ES-I3 (cell line): ENCODE measurements around the gene APPL2.

Experiments
- H3K36me3 ChIP-seq: 2 replicates; pipeline ENCODE4 v1.6.1; 2013; ENCODE audit warnings: mild to moderate bottlenecking, low read length, control low read depth, moderate library complexity; ENCODE audit not compliant: insufficient read depth
- H3K4me1 ChIP-seq: 2 replicates; pipeline ENCODE4 v1.6.1; 2013; ENCODE audit warnings: mild to moderate bottlenecking, control low read depth, low read length; ENCODE audit not compliant: insufficient read depth
- H3K9ac ChIP-seq: 2 replicates; pipeline ENCODE4 v1.6.1; 2013; ENCODE audit warnings: low read depth, mild to moderate bottlenecking, low read length, moderate library complexity
- H3K9me3 ChIP-seq: 2 replicates; pipeline ENCODE4 v1.6.1; 2013; ENCODE audit warnings: mild to moderate bottlenecking, low read length, moderate library complexity; ENCODE audit not compliant: control insufficient read depth, insufficient read depth

APPL2 gene, protein sequence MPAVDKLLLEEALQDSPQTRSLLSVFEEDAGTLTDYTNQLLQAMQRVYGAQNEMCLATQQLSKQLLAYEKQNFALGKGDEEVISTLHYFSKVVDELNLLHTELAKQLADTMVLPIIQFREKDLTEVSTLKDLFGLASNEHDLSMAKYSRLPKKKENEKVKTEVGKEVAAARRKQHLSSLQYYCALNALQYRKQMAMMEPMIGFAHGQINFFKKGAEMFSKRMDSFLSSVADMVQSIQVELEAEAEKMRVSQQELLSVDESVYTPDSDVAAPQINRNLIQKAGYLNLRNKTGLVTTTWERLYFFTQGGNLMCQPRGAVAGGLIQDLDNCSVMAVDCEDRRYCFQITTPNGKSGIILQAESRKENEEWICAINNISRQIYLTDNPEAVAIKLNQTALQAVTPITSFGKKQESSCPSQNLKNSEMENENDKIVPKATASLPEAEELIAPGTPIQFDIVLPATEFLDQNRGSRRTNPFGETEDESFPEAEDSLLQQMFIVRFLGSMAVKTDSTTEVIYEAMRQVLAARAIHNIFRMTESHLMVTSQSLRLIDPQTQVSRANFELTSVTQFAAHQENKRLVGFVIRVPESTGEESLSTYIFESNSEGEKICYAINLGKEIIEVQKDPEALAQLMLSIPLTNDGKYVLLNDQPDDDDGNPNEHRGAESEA

DNA sequence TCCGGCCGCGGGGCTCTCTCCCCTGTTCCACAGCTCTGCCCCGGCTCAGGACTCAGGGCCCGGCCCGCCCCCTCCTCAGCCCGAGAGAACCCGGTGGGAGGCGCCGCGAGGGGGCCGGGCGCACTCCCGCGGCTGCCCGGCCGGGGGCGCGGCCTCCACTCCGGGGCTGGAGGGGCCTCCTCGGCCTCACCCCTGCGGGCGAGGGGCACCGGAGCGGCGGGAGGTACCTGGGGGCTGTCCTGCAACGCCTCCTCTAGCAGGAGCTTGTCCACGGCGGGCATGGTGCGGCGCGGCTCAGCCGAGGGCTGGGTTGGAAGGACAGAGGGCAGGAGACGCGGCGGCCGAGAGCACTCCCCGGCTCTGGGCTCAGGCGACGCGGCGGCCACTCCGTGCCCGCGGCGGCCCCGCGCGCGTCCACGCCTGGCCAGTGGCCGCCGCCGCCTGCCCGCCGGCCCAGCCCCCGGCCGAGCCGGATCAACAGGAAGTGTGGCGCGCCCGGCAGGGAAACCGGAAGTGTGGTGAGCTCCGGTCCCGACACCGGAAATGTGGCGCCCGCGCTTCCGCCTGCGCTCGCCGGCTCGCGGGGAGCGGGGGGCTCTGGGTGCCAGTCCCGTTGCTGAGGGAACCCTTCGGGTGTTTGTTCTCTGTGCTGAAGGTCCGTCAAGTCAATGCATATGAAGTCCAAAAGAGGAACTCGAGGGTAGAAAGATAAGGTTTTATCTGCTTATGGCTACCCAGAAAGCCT, at the start of gene APPL2:
TSS of gene APPL2 (minus strand) at position 443 of the 745 bp plus-strand sequence. CDS start at position 281, 162 bp downstream.
- Histone ChIP-seq H3K36me3 (no peaks in the 10 kb centered on the region), H3K9me3 (no peaks in the 10 kb centered on the region), H3K4me1 (no peaks in the 10 kb centered on the region), H3K9ac (peak within 1 kb of the TSS; percentile 72)

DNA sequence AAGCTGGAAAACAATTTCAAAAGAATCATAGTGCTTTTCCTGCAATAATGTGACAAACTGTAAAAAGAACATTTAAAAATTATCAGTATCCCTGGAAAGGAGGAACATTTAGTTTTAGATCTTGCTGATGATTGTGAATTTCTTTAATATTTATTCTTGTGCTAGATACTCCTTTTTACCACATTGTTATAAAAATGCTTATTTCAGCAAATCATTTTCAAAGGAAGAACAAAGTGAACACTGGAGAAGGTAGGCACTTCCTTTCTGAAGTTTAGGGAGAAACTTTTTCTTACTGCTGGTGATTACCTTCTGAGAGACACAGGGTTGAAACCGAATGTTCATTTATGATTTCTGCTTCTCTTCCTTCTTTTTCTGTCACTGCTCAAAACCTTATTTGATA, 49.4 kb upstream of the APPL2 start:
- Histone ChIP-seq H3K9ac (no peak overlapping the region), H3K9me3 (no peaks in the 10 kb centered on the region), H3K4me1 (peaks cover 7% of the 10 kb centered on the region; the same call in 1 of the 2 replicates), H3K36me3 (no peaks in the 10 kb centered on the region)

DNA sequence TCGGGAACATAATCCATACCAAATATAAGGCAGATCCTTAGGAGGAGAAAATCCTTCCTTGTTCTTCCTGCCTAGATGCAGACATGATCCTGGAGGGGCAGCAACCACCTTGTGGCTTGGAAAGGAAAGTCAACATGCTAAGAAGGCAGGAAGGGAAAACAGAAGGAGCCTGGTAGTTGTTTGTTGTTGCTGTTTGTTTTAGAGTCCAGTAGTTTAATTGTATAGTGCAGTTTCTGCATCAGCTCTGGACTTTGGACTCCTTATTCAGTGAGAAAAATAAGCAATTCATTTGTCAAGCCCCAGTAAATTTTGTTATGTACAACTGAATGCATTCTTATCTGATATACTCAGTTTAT, 45.7 kb upstream of the APPL2 start:
- no peaks in the 10 kb centered on the region for H3K36me3 ChIP-seq
- no peaks in the 10 kb centered on the region for H3K9me3 ChIP-seq
- peaks cover 7% of the 10 kb centered on the region; the same call in 1 of the 2 replicates for H3K4me1 ChIP-seq
- no peak overlapping the region for H3K9ac ChIP-seq

DNA sequence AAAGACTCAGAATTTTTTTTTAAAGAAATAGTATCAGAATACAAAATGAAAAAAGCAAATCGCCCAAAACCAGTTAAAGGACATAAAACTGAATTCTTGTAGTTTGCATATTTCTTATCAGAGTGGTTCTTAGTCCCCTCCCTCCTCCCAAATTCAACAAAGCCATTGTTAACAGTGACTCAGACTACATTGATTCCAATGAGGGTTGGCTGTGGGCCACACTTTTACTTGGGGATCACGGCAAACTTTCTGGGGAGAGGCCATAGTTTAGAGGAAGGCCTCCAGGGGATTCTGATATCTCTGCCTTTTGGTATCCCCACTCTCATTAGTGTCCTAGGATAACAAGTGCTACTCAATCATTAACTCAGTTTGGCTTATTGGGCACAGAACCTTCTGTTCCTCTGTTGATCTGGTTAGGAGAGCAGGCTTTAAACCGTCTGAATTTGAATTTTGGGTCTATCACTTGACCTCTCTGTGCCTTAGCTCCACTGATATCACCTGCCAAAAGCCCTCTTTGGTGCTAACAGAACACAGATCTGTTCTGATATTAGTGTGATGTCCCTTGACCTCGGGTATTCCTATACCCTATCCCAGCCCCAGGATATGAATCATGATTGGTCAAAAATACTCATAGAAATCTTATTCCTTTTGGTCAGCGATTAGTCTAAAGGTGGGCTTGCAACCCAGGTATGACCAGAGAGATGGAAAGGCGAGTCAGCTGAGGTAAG, 45.2 kb upstream of the APPL2 start:
- Histone ChIP-seq H3K9ac (no peak overlapping the region), H3K9me3 (no peaks in the 10 kb centered on the region), H3K36me3 (no peaks in the 10 kb centered on the region), H3K4me1 (peaks cover 7% of the 10 kb centered on the region; the same call in 1 of the 2 replicates)

DNA sequence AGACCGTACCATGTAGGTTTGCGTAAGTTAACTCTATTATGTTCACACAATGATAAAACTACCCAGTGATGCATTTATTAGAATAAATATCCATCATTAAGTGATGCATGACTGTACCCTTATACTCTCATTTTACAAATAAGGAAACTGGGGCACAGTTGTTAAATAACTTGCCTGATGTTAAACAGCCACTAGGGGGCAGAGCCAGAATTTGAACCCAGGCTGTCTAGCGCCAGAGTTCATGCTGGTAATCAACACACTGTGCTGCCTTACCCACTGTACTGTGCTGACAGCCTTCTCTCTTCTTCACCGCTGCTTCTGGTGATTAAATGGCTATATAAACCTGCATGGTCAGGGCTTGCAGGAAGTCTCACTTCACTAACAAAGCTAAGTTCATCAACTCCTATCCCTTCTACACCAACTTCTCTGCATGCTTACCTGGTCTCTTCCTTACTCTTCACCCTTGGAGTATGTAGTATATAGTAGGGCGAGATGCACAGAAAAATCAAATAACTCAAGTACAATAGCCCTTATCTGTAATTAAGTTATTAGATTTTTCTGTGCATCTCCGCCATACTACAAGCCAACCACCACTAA, 43.6 kb upstream of the APPL2 start:
- Histone ChIP-seq H3K9me3 (no peaks in the 10 kb centered on the region), H3K9ac (no peak overlapping the region), H3K36me3 (no peaks in the 10 kb centered on the region), H3K4me1 (peaks cover 7% of the 10 kb centered on the region; the same call in 1 of the 2 replicates)

DNA sequence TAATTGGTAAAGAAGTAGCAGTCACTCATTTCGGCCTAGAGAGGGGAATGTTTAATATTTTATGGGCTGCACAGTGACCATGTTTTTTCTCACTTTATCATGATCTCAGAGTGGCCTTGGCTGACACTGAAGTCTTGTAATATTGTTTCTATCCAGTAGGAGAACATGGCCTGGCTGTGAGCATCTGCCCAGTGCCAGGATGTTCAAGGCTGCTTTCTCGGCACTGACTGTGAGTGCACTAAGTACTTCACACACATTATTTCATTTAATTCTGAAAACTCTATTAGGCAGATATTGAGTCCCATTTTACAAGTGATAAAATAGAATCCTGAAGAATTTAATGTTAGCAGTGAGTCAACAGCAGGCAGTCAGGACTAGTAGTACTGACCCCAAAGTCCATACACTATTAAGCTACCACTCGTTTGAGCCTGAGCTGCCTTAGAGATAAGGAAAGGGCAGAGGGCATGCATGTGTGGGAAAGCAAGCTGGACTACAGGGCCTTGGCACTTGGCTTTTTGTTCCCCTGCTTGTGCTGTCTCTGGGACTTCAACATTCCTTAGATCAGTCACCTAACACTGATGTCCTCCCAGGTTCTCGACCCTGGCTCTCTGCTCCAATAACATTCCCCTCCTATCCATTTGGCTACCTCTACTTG, 42.2 kb upstream of the APPL2 start:
- Histone ChIP-seq H3K9ac (no peak overlapping the region), H3K9me3 (no peaks in the 10 kb centered on the region), H3K4me1 (peaks cover 7% of the 10 kb centered on the region; the same call in 1 of the 2 replicates), H3K36me3 (no peaks in the 10 kb centered on the region)

DNA sequence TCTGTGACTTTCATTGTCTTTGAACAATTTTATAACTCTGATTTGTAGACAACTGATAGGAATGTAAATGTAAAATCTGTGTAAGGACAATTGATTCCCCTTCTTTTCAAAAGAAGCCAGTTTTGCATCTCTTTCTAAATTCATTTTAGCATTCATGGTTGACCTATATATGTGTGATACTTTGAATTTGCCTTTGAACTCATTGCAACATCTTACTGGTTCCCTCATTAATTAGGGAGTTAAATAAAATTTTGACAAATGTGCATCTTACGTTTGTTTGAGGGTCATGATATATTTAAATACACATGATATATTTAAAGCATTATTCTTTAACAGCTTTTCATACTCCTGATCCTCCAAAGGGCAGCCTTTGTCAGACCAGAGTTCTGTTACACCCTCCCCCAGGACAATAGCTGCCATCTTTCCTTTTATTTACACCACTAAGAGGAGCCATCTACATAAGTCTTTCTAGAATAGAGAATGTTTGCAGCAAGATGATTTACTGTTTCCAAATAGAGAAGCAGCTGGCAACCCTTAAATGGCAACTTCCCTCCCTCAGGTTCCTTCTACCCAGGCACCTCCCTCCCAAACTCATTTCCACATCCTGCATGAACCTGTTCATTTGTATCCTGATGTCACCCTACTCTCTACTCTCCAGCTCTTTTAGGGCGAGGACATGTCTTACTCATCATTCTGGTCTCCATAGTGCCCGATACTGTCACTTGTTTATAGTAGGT, 40.2 kb upstream of the APPL2 start:
- no peaks in the 10 kb centered on the region for H3K9me3 ChIP-seq
- no peaks in the 10 kb centered on the region for H3K36me3 ChIP-seq
- H3K4me1 ChIP-seq: peaks cover 2% of the 10 kb centered on the region; the same call in 1 of the 2 replicates
- no peak overlapping the region for H3K9ac ChIP-seq

DNA sequence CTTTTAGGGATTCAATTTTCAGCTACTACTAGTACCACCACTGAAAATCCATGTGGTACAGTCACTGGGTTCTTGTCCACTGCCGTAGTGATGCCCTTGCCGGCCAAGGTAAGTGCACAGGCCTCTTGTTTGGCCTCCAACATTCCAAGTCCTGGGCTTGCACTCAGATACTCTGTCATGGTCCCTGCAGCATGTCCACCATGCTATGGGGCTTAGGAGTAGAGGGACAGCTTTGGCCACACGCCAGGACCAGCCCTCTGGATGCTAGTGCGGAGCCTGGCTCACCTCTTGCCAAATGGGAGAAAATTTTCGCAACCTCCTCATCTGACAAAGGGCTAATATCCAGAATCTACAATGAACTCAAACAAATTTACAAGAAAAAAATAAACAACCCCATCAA, 38.6 kb upstream of the APPL2 start:
- no peaks in the 10 kb centered on the region for H3K4me1 ChIP-seq
- no peaks in the 10 kb centered on the region for H3K36me3 ChIP-seq
- no peak overlapping the region for H3K9ac ChIP-seq
- no peaks in the 10 kb centered on the region for H3K9me3 ChIP-seq

DNA sequence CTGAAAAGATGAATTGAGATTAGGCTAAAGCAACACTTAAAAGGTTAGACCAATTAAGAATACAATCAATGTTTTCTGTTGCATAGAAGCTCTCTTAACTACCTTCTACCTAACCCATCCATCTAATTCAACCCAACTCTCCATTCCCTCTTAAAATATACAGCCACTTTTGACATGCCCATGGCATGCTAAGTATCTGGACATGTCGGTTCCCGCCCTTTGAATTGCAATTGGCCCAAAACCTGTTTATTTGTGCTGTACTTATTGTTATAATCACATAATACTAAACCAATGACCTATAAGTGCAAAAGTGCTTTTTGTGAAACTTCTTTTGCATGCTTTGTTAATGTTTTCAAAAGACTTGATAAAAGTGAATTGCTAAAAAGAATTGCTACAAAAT, 37.6 kb upstream of the APPL2 start:
- H3K9ac ChIP-seq: no peak overlapping the region
- H3K36me3 ChIP-seq: no peaks in the 10 kb centered on the region
- no peaks in the 10 kb centered on the region for H3K4me1 ChIP-seq
- no peaks in the 10 kb centered on the region for H3K9me3 ChIP-seq

DNA sequence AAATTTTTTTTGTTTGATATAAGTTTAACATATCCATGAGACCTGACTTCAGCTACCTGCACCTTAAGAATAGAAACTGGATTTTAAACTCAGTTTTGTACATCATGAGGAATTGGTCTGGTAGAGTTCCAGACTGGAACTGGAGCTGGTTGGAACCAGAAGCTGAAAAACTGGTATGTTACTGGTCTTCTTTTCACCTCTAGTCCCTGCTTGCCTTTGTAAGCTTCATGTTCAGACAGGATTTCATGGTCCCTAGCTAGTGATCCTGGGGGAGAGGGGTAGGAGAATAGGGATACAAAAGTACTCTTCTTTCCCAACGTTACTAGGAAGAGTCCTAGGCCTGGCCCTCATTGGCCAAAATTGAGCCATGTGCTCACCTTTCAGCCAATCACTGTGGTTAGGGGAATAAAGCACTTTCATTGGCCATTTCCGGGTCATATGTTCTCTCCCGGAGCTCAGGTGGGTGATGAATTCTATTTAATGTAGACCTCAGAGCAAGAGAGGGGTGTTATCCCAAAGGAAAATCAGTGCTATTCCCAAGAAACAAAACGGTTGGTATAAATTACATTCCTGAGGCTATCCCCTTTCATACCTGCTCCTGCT, 36.9 kb upstream of the APPL2 start:
- Histone ChIP-seq H3K4me1 (no peaks in the 10 kb centered on the region), H3K36me3 (no peaks in the 10 kb centered on the region), H3K9me3 (no peaks in the 10 kb centered on the region), H3K9ac (no peak overlapping the region)

DNA sequence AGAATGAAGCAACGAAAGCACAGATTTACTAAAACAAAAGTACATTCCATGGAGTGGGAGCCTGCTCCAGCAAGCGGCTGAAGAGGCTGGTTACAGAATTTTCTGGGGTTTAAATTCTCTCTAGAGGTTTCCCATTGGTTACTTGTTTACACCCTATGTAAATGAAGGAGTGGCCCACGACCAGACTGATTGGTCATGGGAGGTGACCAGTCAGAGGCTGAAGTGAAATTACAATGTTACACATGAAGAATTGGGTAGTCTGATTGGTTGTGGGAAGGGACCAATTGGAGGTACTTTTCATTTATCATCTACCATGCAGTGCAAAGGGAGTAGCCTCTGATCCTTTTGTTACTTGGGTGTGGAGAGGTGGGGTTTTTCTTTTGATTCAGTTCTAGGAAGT, 36.2 kb upstream of the APPL2 start:
- no peak overlapping the region for H3K9ac ChIP-seq
- H3K36me3 ChIP-seq: no peaks in the 10 kb centered on the region
- H3K4me1 ChIP-seq: no peaks in the 10 kb centered on the region
- no peaks in the 10 kb centered on the region for H3K9me3 ChIP-seq

DNA sequence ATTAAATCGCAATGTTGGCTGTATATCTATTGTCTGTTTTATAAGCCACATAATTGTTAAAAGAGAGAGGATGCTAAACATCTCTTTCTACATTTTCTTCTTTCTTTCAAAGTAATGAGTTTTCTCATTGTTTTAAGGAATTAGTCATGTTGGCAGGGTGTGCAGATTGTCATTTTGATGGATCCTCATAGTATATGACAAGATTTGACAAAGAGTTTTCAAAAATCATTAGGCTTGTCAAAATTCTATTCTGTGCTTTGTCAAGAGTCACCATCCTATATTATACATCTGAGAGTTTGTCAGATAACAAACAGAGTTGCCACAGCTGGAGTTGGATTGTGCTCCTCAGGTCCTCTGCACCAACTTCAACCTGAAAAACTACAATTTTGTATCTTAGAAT, 35.4 kb upstream of the APPL2 start:
- Histone ChIP-seq H3K9ac (no peak overlapping the region), H3K36me3 (no peaks in the 10 kb centered on the region), H3K9me3 (no peaks in the 10 kb centered on the region), H3K4me1 (no peaks in the 10 kb centered on the region)
